HEK293 (cell line): Measurements from ENCODE around the gene MVB12B.

Source experiments
- YY1 ChIP-seq: fragments of 450-650 bp; formaldehyde crosslinking; IDR thresholded peaks from 2 replicates; pipeline ENCODE4 v1.5.1; 2018; ENCODE audit warnings: missing biosample characterization, missing genetic modification characterization
- ZBTB48 ChIP-seq: fragments of 450-650 bp; formaldehyde crosslinking; IDR thresholded peaks from 2 replicates; pipeline ENCODE4 v1.5.1; 2016; ENCODE audit warnings: missing biosample characterization, missing genetic modification characterization
- ZNF248 ChIP-seq: fragments of 450-650 bp; formaldehyde crosslinking; IDR thresholded peaks from 2 replicates; pipeline ENCODE4 v1.5.1; 2017; ENCODE audit warnings: missing biosample characterization, missing genetic modification characterization
- ZNF274 ChIP-seq, 2 experiments: fragments of 200-500 bp in 1 of 2; fragments of 450-650 bp in 1 of 2; sonication (Bioruptor generic) in 1 of 2; formaldehyde crosslinking in 1 of 2; IDR thresholded peaks; 2 replicates each; pipeline versions ENCODE4 v1.5.1 to v1.6.1; 2014 to 2016; ENCODE audit warnings: borderline replicate concordance in 1 of 2, inconsistent platforms in 1 of 2, low read length in 1 of 2, missing biosample characterization in 1 of 2, missing genetic modification characterization in 1 of 2
- ZSCAN30 ChIP-seq: fragments of 450-650 bp; IDR thresholded peaks from 2 replicates; pipeline ENCODE4 v1.5.1; 2018; ENCODE audit warnings: missing biosample characterization, mild to moderate bottlenecking, missing genetic modification characterization, moderate library complexity
- TF ChIP-seq, protein P1 (sequence below): fragments of 450-650 bp; IDR thresholded peaks from 2 replicates; pipeline ENCODE4 v1.5.1; 2018; ENCODE audit warnings: missing biosample characterization, missing genetic modification characterization
- TF ChIP-seq, protein P2 (sequence below): fragments of 450-650 bp; formaldehyde crosslinking; IDR thresholded peaks from 2 replicates; pipeline ENCODE4 v1.5.1; 2017; ENCODE audit warnings: missing biosample characterization, missing genetic modification characterization
- TF ChIP-seq, protein P3 (sequence below): fragments of 450-650 bp; formaldehyde crosslinking; conservative IDR thresholded peaks from 2 replicates; pipeline ENCODE4 v1.5.1; 2016; ENCODE audit warnings: low read depth, missing biosample characterization, missing genetic modification characterization
- TF ChIP-seq, protein P4 (sequence below): fragments of 450-650 bp; formaldehyde crosslinking; IDR thresholded peaks from 2 replicates; pipeline ENCODE4 v1.5.1; 2016; ENCODE audit warnings: missing biosample characterization, missing genetic modification characterization
- TF ChIP-seq, protein P5 (sequence below): fragments of 450-650 bp; formaldehyde crosslinking; IDR thresholded peaks from 2 replicates; pipeline ENCODE4 v1.5.1; 2016; ENCODE audit warnings: missing biosample characterization, missing genetic modification characterization

DNA sequence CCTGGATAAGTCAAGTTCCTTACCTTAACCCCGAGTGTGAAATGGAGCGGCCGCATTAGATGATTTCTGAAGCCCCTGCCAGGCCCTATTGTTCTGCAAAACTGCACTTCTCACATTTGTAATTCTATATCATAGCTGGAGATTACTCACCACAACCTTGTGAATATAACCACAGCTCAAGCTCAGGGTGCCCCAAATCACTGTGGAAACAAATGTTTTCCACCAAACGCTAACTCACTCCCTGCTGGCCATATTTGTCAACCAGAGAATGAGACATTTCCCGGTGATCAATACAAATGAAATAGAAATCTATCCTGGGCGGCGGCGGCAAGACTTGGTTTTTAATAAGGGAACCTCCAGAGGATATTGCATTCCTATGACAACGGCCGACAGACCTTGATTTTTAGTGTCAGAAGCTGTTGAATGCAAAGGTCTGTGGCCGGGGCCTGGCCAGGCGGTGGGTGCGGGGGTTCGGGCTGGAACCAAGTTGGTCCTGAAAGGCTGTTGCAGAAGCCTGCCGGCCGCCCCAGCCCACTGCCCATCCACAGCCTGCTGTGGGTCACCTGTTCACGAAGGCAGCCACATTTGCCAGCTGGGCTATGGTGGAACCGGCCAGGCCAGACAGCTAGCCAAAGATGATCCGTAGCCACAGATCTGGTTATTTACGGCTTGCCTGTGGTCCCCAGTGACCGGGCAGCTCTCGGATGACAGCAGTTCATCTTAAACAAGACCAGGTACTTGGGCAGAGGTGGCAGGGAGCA is 193.2 kb downstream of the MVB12B start:
- TF ChIP-seq ZBTB48 (tag by site-specific recombination) (no peak), ZSCAN30 (no peak), YY1 (tag by site-specific recombination) (no peak), ZNF274 (IDR thresholded peaks at IDR 0.05; ENCODE audit: low read length) (no peak), ZNF274 (tag by site-specific recombination; IDR thresholded peaks at IDR 0.05; ENCODE audit: borderline replicate concordance) (no peak), ZNF248 (no peak)
- TF ChIP-seq, protein P1, sequence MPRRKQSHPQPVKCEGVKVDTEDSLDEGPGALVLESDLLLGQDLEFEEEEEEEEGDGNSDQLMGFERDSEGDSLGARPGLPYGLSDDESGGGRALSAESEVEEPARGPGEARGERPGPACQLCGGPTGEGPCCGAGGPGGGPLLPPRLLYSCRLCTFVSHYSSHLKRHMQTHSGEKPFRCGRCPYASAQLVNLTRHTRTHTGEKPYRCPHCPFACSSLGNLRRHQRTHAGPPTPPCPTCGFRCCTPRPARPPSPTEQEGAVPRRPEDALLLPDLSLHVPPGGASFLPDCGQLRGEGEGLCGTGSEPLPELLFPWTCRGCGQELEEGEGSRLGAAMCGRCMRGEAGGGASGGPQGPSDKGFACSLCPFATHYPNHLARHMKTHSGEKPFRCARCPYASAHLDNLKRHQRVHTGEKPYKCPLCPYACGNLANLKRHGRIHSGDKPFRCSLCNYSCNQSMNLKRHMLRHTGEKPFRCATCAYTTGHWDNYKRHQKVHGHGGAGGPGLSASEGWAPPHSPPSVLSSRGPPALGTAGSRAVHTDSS = no peak
- TF ChIP-seq, protein P2, sequence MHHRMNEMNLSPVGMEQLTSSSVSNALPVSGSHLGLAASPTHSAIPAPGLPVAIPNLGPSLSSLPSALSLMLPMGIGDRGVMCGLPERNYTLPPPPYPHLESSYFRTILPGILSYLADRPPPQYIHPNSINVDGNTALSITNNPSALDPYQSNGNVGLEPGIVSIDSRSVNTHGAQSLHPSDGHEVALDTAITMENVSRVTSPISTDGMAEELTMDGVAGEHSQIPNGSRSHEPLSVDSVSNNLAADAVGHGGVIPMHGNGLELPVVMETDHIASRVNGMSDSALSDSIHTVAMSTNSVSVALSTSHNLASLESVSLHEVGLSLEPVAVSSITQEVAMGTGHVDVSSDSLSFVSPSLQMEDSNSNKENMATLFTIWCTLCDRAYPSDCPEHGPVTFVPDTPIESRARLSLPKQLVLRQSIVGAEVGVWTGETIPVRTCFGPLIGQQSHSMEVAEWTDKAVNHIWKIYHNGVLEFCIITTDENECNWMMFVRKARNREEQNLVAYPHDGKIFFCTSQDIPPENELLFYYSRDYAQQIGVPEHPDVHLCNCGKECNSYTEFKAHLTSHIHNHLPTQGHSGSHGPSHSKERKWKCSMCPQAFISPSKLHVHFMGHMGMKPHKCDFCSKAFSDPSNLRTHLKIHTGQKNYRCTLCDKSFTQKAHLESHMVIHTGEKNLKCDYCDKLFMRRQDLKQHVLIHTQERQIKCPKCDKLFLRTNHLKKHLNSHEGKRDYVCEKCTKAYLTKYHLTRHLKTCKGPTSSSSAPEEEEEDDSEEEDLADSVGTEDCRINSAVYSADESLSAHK (tag by site-specific recombination) = no peak
- TF ChIP-seq, protein P3, sequence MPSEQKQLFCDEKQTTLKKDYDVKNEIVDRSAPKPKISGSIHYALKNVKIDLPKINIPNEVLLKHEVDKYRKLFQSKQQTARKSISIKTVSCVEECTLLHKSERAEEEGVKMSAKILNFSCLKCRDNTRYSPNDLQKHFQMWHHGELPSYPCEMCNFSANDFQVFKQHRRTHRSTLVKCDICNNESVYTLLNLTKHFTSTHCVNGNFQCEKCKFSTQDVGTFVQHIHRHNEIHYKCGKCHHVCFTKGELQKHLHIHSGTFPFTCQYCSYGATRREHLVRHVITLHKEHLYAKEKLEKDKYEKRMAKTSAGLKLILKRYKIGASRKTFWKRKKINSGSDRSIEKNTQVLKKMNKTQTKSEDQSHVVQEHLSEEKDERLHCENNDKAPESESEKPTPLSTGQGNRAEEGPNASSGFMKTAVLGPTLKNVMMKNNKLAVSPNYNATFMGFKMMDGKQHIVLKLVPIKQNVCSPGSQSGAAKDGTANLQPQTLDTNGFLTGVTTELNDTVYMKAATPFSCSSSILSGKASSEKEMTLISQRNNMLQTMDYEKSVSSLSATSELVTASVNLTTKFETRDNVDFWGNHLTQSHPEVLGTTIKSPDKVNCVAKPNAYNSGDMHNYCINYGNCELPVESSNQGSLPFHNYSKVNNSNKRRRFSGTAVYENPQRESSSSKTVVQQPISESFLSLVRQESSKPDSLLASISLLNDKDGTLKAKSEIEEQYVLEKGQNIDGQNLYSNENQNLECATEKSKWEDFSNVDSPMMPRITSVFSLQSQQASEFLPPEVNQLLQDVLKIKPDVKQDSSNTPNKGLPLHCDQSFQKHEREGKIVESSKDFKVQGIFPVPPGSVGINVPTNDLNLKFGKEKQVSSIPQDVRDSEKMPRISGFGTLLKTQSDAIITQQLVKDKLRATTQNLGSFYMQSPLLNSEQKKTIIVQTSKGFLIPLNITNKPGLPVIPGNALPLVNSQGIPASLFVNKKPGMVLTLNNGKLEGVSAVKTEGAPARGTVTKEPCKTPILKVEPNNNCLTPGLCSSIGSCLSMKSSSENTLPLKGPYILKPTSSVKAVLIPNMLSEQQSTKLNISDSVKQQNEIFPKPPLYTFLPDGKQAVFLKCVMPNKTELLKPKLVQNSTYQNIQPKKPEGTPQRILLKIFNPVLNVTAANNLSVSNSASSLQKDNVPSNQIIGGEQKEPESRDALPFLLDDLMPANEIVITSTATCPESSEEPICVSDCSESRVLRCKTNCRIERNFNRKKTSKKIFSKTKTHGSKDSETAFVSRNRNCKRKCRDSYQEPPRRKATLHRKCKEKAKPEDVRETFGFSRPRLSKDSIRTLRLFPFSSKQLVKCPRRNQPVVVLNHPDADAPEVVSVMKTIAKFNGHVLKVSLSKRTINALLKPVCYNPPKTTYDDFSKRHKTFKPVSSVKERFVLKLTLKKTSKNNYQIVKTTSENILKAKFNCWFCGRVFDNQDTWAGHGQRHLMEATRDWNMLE (tag by site-specific recombination) = no peak
- TF ChIP-seq, protein P4, sequence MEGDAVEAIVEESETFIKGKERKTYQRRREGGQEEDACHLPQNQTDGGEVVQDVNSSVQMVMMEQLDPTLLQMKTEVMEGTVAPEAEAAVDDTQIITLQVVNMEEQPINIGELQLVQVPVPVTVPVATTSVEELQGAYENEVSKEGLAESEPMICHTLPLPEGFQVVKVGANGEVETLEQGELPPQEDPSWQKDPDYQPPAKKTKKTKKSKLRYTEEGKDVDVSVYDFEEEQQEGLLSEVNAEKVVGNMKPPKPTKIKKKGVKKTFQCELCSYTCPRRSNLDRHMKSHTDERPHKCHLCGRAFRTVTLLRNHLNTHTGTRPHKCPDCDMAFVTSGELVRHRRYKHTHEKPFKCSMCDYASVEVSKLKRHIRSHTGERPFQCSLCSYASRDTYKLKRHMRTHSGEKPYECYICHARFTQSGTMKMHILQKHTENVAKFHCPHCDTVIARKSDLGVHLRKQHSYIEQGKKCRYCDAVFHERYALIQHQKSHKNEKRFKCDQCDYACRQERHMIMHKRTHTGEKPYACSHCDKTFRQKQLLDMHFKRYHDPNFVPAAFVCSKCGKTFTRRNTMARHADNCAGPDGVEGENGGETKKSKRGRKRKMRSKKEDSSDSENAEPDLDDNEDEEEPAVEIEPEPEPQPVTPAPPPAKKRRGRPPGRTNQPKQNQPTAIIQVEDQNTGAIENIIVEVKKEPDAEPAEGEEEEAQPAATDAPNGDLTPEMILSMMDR = no peak
- TF ChIP-seq, protein P5, sequence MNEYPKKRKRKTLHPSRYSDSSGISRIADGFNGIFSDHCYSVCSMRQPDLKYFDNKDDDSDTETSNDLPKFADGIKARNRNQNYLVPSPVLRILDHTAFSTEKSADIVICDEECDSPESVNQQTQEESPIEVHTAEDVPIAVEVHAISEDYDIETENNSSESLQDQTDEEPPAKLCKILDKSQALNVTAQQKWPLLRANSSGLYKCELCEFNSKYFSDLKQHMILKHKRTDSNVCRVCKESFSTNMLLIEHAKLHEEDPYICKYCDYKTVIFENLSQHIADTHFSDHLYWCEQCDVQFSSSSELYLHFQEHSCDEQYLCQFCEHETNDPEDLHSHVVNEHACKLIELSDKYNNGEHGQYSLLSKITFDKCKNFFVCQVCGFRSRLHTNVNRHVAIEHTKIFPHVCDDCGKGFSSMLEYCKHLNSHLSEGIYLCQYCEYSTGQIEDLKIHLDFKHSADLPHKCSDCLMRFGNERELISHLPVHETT = no peak
